ENCODE results near the gene FBF1.

- TF ChIP-seq POLR2A (IDR thresholded peaks at IDR 0.05; ENCODE audit: low read length): no peak
- no peak for TF ChIP-seq GATA1 (IDR thresholded peaks at IDR 0.05; ENCODE audit: low read depth, low read length)
These were observed 13.4 kb downstream of the FBF1 start for GRCh38 chr17:75927286-75927922.

All from erythroblast (primary cell).